Heart right ventricle (tissue), 16 donors: ENCODE data around the gene DNER. TPM values are rescaled to one million over a fixed set of nuclear protein-coding genes. Genes with fewer than 3 reads are reported as not detected.

Experiments
- ATAC-seq, 8 donors: fragments of 200-7000 bp; cut with Tn5 transposase; one replicate each; pipeline ENCODE4 v1.9.1; 2020; ENCODE audit warnings: mild to moderate bottlenecking in 8 of 8, moderate library complexity in 8 of 8, moderate number of reproducible peaks in 1 of 8
- DNase-seq, 2 donors: peaks; one replicate each; pipeline ENCODE4 v3.0.0-alpha.2; 2020
- H3K27ac ChIP-seq, 10 donors: fragments of 200-600 bp; sonication (generic) in 2 of 10; one replicate each; pipeline versions ENCODE4 v1.5.0 to v1.8.0; 2020 to 2022; ENCODE audit warnings: mild to moderate bottlenecking in 3 of 10
- H3K27me3 ChIP-seq, 7 donors: fragments of 200-600 bp; one replicate each; pipeline ENCODE4 v1.8.0; 2021 to 2022; ENCODE audit warnings: mild to moderate bottlenecking in 2 of 7
- H3K36me3 ChIP-seq, 9 donors: fragments of 200-600 bp; sonication (generic) in 1 of 9; one replicate each; pipeline versions ENCODE4 v1.5.0 to v1.8.0; 2020 to 2022; ENCODE audit warnings: mild to moderate bottlenecking in 2 of 9
- H3K4me1 ChIP-seq, 9 donors: fragments of 200-600 bp; sonication (generic) in 1 of 9; one replicate each; pipeline versions ENCODE4 v1.5.0 to v1.8.0; 2020 to 2022; ENCODE audit warnings: mild to moderate bottlenecking in 4 of 9
- H3K4me3 ChIP-seq, 10 donors: fragments of 200-600 bp; sonication (generic) in 2 of 10; one replicate each; pipeline versions ENCODE4 v1.5.0 to v1.8.0; 2020 to 2022; ENCODE audit warnings: mild to moderate bottlenecking in 7 of 10, moderate library complexity in 2 of 10
- H3K9me3 ChIP-seq, 11 donors: fragments of 200-600 bp in 10 of 11; sonication (generic) in 2 of 11; one replicate each; pipeline versions ENCODE4 v1.5.0 to v1.8.0; 2013 to 2022; ENCODE audit warnings: mild to moderate bottlenecking in 2 of 11, control low read depth in 1 of 11, moderate library complexity in 1 of 11
- WGBS, 2 donors: extraction: QIAGEN DNeasy Blood & Tissue Kit; methylation state at CpG; one replicate each; pipeline ENCODE4 v1.1.7; 2013; ENCODE audit warnings: inconsistent platforms in 1 of 2; 5-methylcytosine and 5-hydroxymethylcytosine counted together
- intact Hi-C, 10 donors: fragments of 100-400 bp; cut with DNase I; formaldehyde crosslinking; loops; one replicate each; pipeline versions ENCODE4 v1.11.1 to v1.14.2; 2022
- polyA plus RNA-seq, 2 donors: library from polyadenylated mRNA; stranded (reverse); fragments of 200-250 nt; gene quantifications; one replicate each; pipeline ENCODE4 v1.2.3, GENCODE V29; 2013
- total RNA-seq, 10 donors: library from RNA; stranded (reverse); fragmentation: NEBNext Ultra II Directional in 3 of 10; extraction: Animal tissue kit (Norgen Biotek cat#: 25700) in 3 of 10; gene quantifications; one replicate each; pipeline versions ENCODE4 v1.2.1 to v1.2.4, GENCODE V29; 2021 to 2023
- TF ChIP-seq, protein P1 (sequence below), 9 donors: fragments of 200-600 bp; sonication (generic) in 2 of 9; IDR thresholded peaks; one replicate each; pipeline versions ENCODE4 v1.5.0 to v1.8.0; 2021 to 2022; ENCODE audit warnings: antibody characterized with exemption in 9 of 9, mild to moderate bottlenecking in 5 of 9, moderate library complexity in 1 of 9
- donor health status: Arrhythmogenic right ventricular cardiomyopathy.
- donor health status: ischemic (EF 13 %, LVEDD 7.1; RV severe dilation, severe dysfunction).
- donor health status: healthy with polysubstance abuse.
- donor health status: DM: no; HTN: yes; CAD: no.
- donor health status: DM: no; HTN: no; CAD: no.
- donor health status: ischemic (EF 25% LVEDD 6.9; RV normal size, moderate dysfunction).
- donor health status: ischemic (EF 25% LVEDD 5.7; RV mildly dilated, moderate dysfunction).
- donor health status: healthy.
- donor health status: DM: yes; HTN: yes; CAD: no.
- donor health status: Ischemic cardiomyopathy.
- donor health status: ischemic (EF 35%, LVEDD 5.7; RV mildly dilated, moderate dysfunction).
- donor health status: nonischemic (EF 11% LVEDD 7.7; RV severe dilation, severe dysfunction).
- donor health status: DM: yes; HTN: yes; CAD: no.
- donor health status: PGD.
- donor health status: ischemic (EF 29% LVEDD 5.4; RV normal size, mild dysfunction).
- donor health status: nonischemic (EF 23%, LVEDD 6.1; RV moderate dilation, normal function).

Gene DNER
- total and polyA plus RNA-seq, 12 donors = 0.13 to 1.8 (median 0.69) TPM; not detected in 2

DNA sequence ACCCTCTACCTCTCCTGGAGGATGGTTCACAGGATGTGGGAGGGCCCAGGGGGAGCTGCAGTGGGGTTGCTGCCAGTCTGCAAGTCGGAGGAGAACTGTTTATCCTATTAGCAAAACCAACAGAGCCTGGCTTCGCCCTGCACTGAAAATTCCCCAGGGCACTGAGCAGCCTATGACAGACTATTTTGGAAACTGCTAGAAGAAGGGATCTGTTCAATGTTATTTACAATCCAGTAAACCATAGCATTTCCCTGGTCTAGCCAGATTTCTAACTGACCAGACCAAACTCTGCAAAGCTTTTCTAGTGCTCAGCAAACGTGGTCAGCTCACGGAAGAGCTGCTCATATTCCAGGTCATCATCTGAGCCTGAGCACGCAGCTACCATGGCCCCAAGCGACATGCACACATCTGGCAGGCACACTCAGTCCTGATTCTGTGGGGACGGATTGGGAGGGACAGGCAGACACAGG, 378.4 kb downstream of the DNER start:
- DNase-seq = peak in 1 of 2 donors; percentile 11
- H3K36me3 ChIP-seq = no peaks in the 10 kb centered on the region
- TF ChIP-seq, protein P1, sequence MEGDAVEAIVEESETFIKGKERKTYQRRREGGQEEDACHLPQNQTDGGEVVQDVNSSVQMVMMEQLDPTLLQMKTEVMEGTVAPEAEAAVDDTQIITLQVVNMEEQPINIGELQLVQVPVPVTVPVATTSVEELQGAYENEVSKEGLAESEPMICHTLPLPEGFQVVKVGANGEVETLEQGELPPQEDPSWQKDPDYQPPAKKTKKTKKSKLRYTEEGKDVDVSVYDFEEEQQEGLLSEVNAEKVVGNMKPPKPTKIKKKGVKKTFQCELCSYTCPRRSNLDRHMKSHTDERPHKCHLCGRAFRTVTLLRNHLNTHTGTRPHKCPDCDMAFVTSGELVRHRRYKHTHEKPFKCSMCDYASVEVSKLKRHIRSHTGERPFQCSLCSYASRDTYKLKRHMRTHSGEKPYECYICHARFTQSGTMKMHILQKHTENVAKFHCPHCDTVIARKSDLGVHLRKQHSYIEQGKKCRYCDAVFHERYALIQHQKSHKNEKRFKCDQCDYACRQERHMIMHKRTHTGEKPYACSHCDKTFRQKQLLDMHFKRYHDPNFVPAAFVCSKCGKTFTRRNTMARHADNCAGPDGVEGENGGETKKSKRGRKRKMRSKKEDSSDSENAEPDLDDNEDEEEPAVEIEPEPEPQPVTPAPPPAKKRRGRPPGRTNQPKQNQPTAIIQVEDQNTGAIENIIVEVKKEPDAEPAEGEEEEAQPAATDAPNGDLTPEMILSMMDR (IDR thresholded peaks at IDR 0.05) = no peak
- intact Hi-C loops = no loop called here
- peaks cover 0 to 32% (median 0%) of the 10 kb centered on the region in 9 donors for H3K4me1 ChIP-seq
- peak in 2 of 8 donors; percentile 43 to 44 for ATAC-seq
- H3K4me3 ChIP-seq = no peak overlapping the region
- WGBS, 2 donors = 39 to 42% methylated on average over 7 of the region's 7 CpGs
- H3K9me3 ChIP-seq = no peaks in the 10 kb centered on the region
- H3K27ac ChIP-seq = peak overlapping the region in 1 of 10 donors; percentile 4
- peaks cover 0 to 3% (median 0%) of the 10 kb centered on the region in 7 donors for H3K27me3 ChIP-seq

DNA sequence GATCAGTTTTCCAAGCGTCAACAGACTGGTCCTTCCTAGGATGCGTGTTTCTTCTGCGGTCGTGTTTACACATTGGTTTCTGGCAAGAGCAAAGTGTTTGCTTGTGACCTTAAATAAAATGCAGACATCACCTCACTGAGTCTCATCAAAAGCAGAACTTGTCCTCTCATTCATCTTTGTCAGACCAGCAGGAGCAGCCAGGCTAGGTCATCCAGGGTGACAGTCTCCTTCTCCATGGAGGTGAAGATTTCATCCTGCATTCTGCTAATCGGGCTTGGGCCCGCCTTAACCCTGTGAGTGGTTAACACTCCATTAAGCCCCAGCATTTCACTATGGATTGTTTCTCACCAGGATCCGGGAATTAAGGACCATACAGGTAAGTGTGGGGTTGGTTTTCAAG, 379.0 kb downstream of the DNER start:
- TF ChIP-seq, protein P1 (IDR thresholded peaks at IDR 0.05) = no peak
- intact Hi-C loops = no loop called here
- Histone ChIP-seq H3K4me3 (no peak overlapping the region), H3K27me3 (peaks cover 0 to 3% (median 0%) of the 10 kb centered on the region in 7 donors), H3K27ac (no peak overlapping the region), H3K36me3 (no peaks in the 10 kb centered on the region), H3K9me3 (no peaks in the 10 kb centered on the region), H3K4me1 (peaks cover 0 to 30% (median 0%) of the 10 kb centered on the region in 9 donors)
- no peak for DNase-seq
- 78 to 81% methylated on average over 7 of the region's 7 CpGs for whole genome bisulfite sequencing, 2 donors
- no peak for ATAC-seq

DNA sequence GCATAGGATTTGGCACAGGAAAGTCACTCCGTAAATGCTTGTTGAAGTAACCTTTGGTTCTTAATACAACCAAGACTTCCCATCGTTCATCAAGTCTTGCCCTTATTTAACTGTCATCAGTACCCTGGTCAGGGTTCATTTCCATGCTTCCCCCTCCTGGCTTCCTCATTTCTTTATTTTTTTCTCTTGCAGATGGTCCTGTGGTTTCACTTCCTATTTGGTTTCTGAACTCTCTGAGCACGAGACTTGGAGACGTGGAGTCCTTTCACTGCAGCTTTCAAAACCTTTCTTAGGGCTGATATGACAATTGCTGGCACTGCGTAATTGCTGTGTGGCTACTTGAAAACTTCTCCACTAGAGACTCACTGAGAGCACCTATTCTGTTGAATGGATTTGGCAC, 383.4 kb downstream of the DNER start:
- TF ChIP-seq, protein P1 (IDR thresholded peaks at IDR 0.05) = no peak
- no peak overlapping the region for H3K4me3 ChIP-seq
- DNase-seq = no peak
- ATAC-seq = peak in 7 of 8 donors; percentile 50 to 79 (median 64)
- 57 to 74% methylated on average over 5 of the region's 5 CpGs for WGBS, 2 donors
- H3K27me3 ChIP-seq = no peaks in the 10 kb centered on the region
- intact Hi-C loops = no loop called here
- H3K27ac ChIP-seq = peak overlapping the region in 3 of 10 donors; percentile 39 to 76 (median 44)
- peaks cover 0 to 23% (median 0%) of the 10 kb centered on the region in 9 donors for H3K4me1 ChIP-seq
- H3K36me3 ChIP-seq = no peaks in the 10 kb centered on the region
- H3K9me3 ChIP-seq = peaks cover 0 to 6% (median 0%) of the 10 kb centered on the region in 11 donors

DNA sequence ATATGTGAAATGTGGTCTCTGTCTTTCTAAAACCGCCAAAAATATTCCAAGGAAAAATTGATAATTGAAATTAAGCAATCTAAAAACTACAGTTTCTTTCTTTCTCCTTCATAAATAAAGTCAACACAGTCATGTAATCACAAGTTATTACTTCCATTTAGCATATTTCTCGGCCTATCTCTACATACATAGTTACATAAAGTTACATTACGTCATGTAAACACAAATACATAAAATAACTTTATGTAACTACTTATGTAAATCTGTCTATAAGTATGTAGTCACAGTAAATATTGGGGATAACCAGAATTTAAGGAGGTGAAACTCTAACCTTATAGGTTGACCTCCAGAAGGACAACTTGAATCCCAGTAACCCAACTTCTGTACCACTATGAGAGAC, 394.8 kb downstream of the DNER start:
- no peak for ATAC-seq
- 93 to 94% methylated on average over 3 of the region's 3 CpGs for WGBS, 2 donors

More for the DNA sequence above, 394.8 kb downstream of the DNER start:
- Histone ChIP-seq H3K36me3 (no peaks in the 10 kb centered on the region), H3K27ac (no peak overlapping the region), H3K4me3 (no peak overlapping the region), H3K9me3 (peaks cover 0 to 2% (median 0%) of the 10 kb centered on the region in 11 donors), H3K4me1 (peaks cover 0 to 2% (median 0%) of the 10 kb centered on the region in 9 donors), H3K27me3 (no peaks in the 10 kb centered on the region)
- DNase-seq = no peak
- TF ChIP-seq, protein P1 (IDR thresholded peaks at IDR 0.05) = no peak
- intact Hi-C loops = no loop called here
